ENCODE data around the gene ANO3. TPM values are rescaled to one million over a fixed set of nuclear protein-coding genes. Genes with fewer than 3 reads are reported as not detected.

Gene ANO3
- polyA plus RNA-seq, 3 donors, result not detected

DNA sequence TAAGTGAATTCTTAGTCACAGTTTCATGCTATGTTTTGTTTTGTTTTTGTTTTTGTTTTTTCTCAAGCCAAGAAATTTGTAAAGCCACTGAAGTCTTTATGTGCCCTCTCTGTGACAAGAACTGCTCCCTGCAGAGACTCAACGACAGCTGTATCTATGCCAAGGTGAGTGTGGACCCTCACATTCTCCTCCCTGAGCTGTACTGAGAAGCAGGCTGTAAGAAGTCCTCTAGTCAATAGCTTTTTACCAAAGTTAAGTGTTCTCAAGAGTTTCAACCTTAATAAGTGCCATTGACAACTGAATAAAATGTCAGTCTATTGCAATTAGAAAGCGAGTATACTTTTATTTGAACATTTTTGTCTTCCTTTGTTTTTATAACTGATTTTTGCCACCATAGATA is 221.3 kb downstream of the ANO3 start:
- Mint-ChIP-seq H3K27me3 (ENCODE audit: low read depth in 3 of 3) (no peaks in the 10 kb centered on the region), H3K36me3 (no peaks in the 10 kb centered on the region), H3K9me3 (no peaks in the 10 kb centered on the region), H3K4me3 (no peak overlapping the region), H3K4me1 (no peaks in the 10 kb centered on the region), H3K27ac (no peak overlapping the region)
- H3K27me3 ChIP-seq (ENCODE audit: control insufficient read depth in 2 of 2, insufficient read depth in 2 of 2, low read length in 2 of 2), result no peaks in the 10 kb centered on the region
- H3K9me3 ChIP-seq (replicated peaks in 1 of 2; ENCODE audit: control insufficient read depth in 1 of 2, insufficient read depth in 1 of 2, low read length in 2 of 2), result no peaks in the 10 kb centered on the region
- no peak for DNase-seq
- no peak overlapping the region for H3K4me2 ChIP-seq (replicated peaks; ENCODE audit: extremely low read depth, low read length, poor library complexity, severe bottlenecking)
- intact Hi-C loops (cut with micrococcal nuclease), result no loop called here
- no peak overlapping the region for H2AFZ ChIP-seq (ENCODE audit: insufficient read depth, low read depth, low read length, poor library complexity, severe bottlenecking)
- WGBS (ENCODE audit: insufficient coverage), result no CpG with 5 or more reads among the region's 2 CpGs
- H3K79me2 ChIP-seq (ENCODE audit: insufficient read depth, low read length), result no peaks in the 10 kb centered on the region
- H3K9ac ChIP-seq (ENCODE audit: insufficient read depth, low read length, poor library complexity, severe bottlenecking), result no peak overlapping the region
- no peaks in the 10 kb centered on the region for H4K20me1 ChIP-seq (ENCODE audit: insufficient read depth, low read length)
- H3K4me1 ChIP-seq (ENCODE audit: control insufficient read depth in 1 of 2, insufficient read depth in 2 of 2, low read length in 2 of 2), result no peaks in the 10 kb centered on the region
- H3K4me3 ChIP-seq (replicated peaks in 1 of 3; ENCODE audit: low read depth in 2 of 3, low read length in 3 of 3), result no peak overlapping the region
- TF ChIP-seq, protein P1, sequence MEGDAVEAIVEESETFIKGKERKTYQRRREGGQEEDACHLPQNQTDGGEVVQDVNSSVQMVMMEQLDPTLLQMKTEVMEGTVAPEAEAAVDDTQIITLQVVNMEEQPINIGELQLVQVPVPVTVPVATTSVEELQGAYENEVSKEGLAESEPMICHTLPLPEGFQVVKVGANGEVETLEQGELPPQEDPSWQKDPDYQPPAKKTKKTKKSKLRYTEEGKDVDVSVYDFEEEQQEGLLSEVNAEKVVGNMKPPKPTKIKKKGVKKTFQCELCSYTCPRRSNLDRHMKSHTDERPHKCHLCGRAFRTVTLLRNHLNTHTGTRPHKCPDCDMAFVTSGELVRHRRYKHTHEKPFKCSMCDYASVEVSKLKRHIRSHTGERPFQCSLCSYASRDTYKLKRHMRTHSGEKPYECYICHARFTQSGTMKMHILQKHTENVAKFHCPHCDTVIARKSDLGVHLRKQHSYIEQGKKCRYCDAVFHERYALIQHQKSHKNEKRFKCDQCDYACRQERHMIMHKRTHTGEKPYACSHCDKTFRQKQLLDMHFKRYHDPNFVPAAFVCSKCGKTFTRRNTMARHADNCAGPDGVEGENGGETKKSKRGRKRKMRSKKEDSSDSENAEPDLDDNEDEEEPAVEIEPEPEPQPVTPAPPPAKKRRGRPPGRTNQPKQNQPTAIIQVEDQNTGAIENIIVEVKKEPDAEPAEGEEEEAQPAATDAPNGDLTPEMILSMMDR (IDR thresholded peaks at IDR 0.05), result no peak
- H3K27ac ChIP-seq (ENCODE audit: low read depth in 1 of 2, low read length in 2 of 2), result no peak overlapping the region
- H3K36me3 ChIP-seq (replicated peaks in 1 of 2; ENCODE audit: control insufficient read depth in 1 of 2, insufficient read depth in 2 of 2, low read length in 2 of 2), result no peaks in the 10 kb centered on the region

DNA sequence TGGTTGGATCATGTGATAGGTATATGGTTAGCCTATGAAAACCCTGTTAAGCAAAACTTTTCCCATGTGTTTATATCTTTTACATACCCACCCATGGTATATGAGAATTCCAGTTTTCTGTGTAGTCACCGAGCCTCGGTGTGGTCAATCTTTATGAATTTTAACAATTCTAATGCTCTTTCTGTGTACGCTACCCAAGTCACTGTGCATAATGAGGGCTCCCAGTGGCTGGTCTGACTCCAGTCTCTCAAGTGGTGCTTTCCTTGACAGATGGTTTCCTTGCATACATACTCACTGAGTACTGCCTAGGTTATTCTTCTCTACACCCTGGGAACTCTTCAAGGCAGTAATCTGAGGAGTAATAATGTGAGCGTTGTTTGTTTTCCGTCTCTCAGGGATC is 222.5 kb downstream of the ANO3 start:
- no peaks in the 10 kb centered on the region for H3K9me3 Mint-ChIP-seq
- H3K4me2 ChIP-seq (replicated peaks; ENCODE audit: extremely low read depth, low read length, poor library complexity, severe bottlenecking), result no peak overlapping the region

More for the DNA sequence above, 222.5 kb downstream of the ANO3 start:
- Histone ChIP-seq H3K27me3 (ENCODE audit: control insufficient read depth in 2 of 2, insufficient read depth in 2 of 2, low read length in 2 of 2) (no peaks in the 10 kb centered on the region), H3K36me3 (replicated peaks in 1 of 2; ENCODE audit: control insufficient read depth in 1 of 2, insufficient read depth in 2 of 2, low read length in 2 of 2) (no peaks in the 10 kb centered on the region), H3K9ac (ENCODE audit: insufficient read depth, low read length, poor library complexity, severe bottlenecking) (no peak overlapping the region), H3K4me1 (ENCODE audit: control insufficient read depth in 1 of 2, insufficient read depth in 2 of 2, low read length in 2 of 2) (no peaks in the 10 kb centered on the region), H3K27ac (ENCODE audit: low read depth in 1 of 2, low read length in 2 of 2) (no peak overlapping the region), H3K4me3 (replicated peaks in 1 of 3; ENCODE audit: low read depth in 2 of 3, low read length in 3 of 3) (no peak overlapping the region), H3K79me2 (ENCODE audit: insufficient read depth, low read length) (no peaks in the 10 kb centered on the region), H3K9me3 (replicated peaks in 1 of 2; ENCODE audit: control insufficient read depth in 1 of 2, insufficient read depth in 1 of 2, low read length in 2 of 2) (no peaks in the 10 kb centered on the region), H2AFZ (ENCODE audit: insufficient read depth, low read depth, low read length, poor library complexity, severe bottlenecking) (no peak overlapping the region), H4K20me1 (ENCODE audit: insufficient read depth, low read length) (no peaks in the 10 kb centered on the region)
- Mint-ChIP-seq H3K36me3 (no peaks in the 10 kb centered on the region), H3K4me1 (no peaks in the 10 kb centered on the region), H3K27me3 (ENCODE audit: low read depth in 3 of 3) (no peaks in the 10 kb centered on the region), H3K27ac (no peak overlapping the region), H3K4me3 (no peak overlapping the region)
- DNase-seq, result no peak
- intact Hi-C loops (cut with micrococcal nuclease), result no loop called here
- WGBS (ENCODE audit: insufficient coverage), result 81% methylated on average over 3 of the region's 5 CpGs
- TF ChIP-seq, protein P1 (IDR thresholded peaks at IDR 0.05), result no peak
